ENCODE results near the gene MGAT5.
"Not testable (repeated sequence)": the region's sequence is repeated elsewhere in the genome, so short reads cannot be mapped to it uniquely, and the experiment has no call there.

Gene MGAT5

GRCh38 chr2:134280726-134281125 is 26.9 kb downstream of the MGAT5 start:
- no peak for DNase-seq

- DNase-seq = no peak
These were observed 28.0 kb downstream of the MGAT5 start for GRCh38 chr2:134281815-134282419.

- no peak for DNase-seq
These were observed 28.9 kb downstream of the MGAT5 start for GRCh38 chr2:134282629-134283400.

GRCh38 chr2:134283661-134284060 is 29.8 kb downstream of the MGAT5 start:
- no peak for DNase-seq

- DNase-seq = no peak
These were observed 30.3 kb downstream of the MGAT5 start for GRCh38 chr2:134284119-134284670.

- no peak for DNase-seq
These were observed 33.5 kb downstream of the MGAT5 start for GRCh38 chr2:134287323-134287722.

- no peak for DNase-seq
These were observed 34.9 kb downstream of the MGAT5 start for GRCh38 chr2:134288814-134289213.

- no peak for DNase-seq
These were observed 35.4 kb downstream of the MGAT5 start for GRCh38 chr2:134289225-134289624.

- DNase-seq = no peak
These were observed 36.5 kb downstream of the MGAT5 start for GRCh38 chr2:134290358-134290757.

GRCh38 chr2:134292514-134292913 is 38.6 kb downstream of the MGAT5 start:
- DNase-seq = no peak

- no peak for DNase-seq
These were observed 40.1 kb downstream of the MGAT5 start for GRCh38 chr2:134293719-134294537.

GRCh38 chr2:134294598-134294997 is 40.7 kb downstream of the MGAT5 start:
- DNase-seq = not testable (repeated sequence)

- DNase-seq = no peak
These were observed 41.6 kb downstream of the MGAT5 start for GRCh38 chr2:134295441-134295840.

GRCh38 chr2:134296301-134296700 is 42.4 kb downstream of the MGAT5 start:
- no peak for DNase-seq

- DNase-seq = no peak
These were observed 45.5 kb downstream of the MGAT5 start for GRCh38 chr2:134299334-134299733.

- no peak for DNase-seq
These were observed 46.7 kb downstream of the MGAT5 start for GRCh38 chr2:134300585-134300984.

GRCh38 chr2:134301099-134301927 is 47.4 kb downstream of the MGAT5 start:
- no peak for DNase-seq

GRCh38 chr2:134301928-134302260 is 48.0 kb downstream of the MGAT5 start:
- no peak for DNase-seq

GRCh38 chr2:134304394-134305108 is 50.7 kb downstream of the MGAT5 start:
- no peak for DNase-seq

GRCh38 chr2:134305109-134305491 is 51.2 kb downstream of the MGAT5 start:
- no peak for DNase-seq

- DNase-seq = no peak
These were observed 52.6 kb downstream of the MGAT5 start for GRCh38 chr2:134306521-134306920.

GRCh38 chr2:134307334-134307733 is 53.5 kb downstream of the MGAT5 start:
- no peak for DNase-seq

Data from NCI-H2107 (cell line).